HTR-8/SVneo (cell line): ENCODE measurements around the gene EFNB1.
"Not testable (repeated sequence)": the region's sequence is repeated elsewhere in the genome, so short reads cannot be mapped to it uniquely, and the experiment has no call there.

Experiments
- DNase-seq: peaks from one replicate; pipeline ENCODE4 v3.0.0; 2011; ENCODE audit warnings: low spot score, mixed read lengths; ENCODE audit not compliant: insufficient read length
- FAIRE-seq: peaks from 2 replicates; lab custom pipeline; 2011; peaks lifted over from hg19 to GRCh38; lab: Jason Lieb, UNC

EFNB1 gene

DNA sequence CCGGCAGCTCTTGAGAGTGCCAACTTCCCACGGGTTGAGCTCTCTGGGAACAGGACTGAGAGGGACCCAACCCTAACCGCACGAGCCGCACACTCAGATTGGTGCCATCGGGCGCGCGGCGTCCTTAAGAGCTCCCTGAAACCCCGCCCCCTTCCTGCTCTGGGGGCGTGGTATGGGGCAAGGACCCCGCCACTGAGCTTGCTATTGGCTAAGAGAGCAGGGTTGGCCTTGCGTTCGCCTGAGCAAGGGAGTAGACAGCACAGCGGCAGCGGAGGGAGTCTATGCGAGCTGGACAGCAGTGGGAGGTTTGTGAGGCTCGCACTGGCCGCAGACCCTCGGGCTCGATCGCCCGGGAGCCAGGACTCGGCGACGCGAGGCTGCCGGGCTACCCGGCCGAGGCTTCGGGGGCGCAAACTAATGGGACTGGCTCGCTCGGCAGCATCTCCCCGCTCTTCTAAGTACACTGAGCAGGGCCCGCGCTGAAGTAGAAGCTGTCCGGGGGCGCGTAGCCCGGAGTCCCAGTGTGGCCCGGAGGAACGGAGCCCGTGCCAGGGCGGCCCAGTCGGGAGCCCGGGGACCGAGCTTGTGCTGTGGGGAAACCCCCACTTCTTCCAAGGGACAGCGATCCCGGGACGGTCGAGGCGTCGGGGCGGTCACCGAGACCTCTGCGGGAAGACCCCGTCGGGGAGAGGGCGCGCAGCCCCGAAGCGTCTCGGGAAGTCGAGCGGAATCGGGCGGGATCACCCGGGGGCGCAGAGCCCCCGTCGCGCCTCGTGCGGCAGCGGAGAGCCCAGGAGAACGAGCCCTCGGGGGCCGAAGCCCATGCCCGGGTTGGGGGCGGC is at the start of gene EFNB1:
EFNB1 (plus strand) TSS at position 282 of the 842 bp plus-strand sequence. CDS start 756 bp downstream, outside the sequence.
- FAIRE-seq: no peak
- peak; percentile 63 for DNase-seq

DNA sequence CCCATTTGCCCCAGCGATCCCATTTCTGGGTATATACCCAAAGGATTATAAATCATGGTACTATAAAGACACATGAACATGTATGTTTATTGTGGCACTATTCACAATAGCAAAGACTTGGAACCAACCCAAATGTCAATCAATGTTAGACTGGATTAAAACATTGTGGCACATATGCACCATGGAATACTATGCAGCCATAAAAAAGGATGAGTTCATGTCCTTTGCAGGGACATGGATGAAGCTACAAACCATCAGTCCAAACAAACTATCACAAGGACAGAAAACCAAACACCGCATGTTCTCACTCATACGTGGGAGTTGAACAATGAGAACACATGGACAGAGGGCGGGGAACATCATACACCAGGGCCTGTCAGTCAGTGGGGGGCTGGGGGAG is 47.5 kb upstream of the EFNB1 start:
- FAIRE-seq: not testable (repeated sequence)

DNA sequence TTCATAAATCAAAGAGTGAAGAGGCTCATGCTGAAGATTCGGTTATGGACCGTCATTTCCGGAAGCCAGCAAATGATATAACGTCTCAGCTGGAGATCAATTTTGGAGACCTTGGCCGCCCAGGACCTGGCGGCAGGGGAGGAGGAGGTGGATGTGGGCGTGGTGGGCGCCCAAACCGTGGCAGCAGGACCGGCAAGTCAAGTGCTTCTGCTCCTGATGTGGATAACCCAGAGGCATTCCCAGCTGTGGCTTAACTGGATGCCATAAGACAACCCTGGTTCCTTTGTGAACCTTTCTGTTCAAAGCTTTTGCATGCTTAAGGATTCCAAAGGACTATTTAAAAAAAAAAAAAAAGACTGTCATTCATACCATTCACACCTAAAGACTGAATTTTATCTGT is 44.0 kb upstream of the EFNB1 start:
- FAIRE-seq: no peak
- DNase-seq: no peak

More for the DNA sequence above, 47.5 kb upstream of the EFNB1 start:
- DNase-seq: not testable (repeated sequence)

DNA sequence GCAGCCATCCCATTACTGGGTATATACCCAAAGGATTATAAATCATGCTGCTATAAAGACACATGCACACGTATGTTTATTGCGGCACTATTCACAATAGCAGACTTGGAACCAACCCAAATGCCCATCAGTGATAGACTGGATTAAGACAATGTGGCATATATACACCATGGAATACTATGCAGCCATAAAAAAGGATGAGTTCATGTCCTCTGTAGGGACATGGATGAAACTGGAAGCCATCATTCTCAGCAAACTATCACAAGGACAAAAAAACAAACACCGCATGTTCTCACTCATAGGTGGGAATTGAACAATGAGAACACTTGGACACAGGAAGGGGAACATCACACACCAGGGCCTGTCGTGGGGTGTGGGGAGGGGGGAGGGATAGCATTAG is 42.2 kb upstream of the EFNB1 start:
- not testable (repeated sequence) for FAIRE-seq, DNase-seq

DNA sequence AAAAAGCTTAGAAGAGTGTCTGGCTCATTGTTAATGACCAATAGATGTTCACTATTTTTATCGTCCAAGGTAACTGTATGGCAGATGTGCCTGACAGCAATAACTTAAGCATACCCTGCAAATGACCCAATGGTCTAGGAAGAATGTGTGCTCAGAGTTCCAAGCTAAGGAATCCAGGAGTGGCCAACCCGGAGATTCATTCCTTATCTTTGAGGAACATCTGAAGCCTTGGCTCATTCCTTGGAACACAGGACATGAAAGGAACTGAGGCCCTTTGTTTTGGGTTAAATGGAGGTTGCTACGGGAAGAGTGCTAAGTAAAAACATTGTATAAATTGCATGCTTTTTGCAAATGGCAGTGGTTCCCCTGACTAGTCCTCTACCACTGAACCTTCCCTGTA is 38.9 kb upstream of the EFNB1 start:
- no peak for DNase-seq
- no peak for FAIRE-seq

DNA sequence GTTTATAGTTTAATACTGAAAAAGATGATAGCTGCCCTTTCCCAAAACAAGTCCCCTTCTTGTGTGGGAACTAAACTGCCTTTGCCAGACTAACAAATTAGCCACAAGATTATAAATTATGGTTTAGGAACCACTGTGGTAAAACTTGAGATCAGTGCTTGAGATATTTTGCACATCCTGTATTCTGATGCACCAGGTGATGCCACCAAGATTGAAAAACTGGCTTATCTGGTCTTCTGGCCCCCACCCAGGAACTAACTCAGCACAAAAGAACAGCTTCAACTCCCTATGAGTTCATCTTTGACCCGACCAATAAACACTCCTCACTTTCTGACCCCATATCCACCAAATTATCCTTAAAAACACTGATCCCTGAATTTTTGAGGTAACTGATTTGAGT is 36.7 kb upstream of the EFNB1 start:
- FAIRE-seq: no peak

DNA sequence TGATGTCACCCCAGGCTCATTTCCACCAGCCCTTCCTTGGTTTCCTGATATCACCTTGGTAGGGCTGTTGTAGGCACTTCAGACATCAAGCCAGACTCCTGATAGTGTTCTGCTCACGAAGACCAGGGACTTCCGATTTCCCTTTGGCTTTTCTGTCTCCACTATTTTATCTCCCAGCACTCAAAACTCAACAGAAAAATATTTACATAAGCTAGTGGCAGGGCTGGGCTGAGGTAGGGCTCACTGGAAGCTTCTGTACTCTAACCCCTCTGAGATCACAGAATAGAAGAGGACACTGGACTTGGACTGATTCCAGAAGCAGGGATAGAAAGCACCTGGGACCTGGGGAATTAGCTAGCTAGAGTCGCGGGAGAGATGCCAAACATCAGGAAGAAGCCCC is 34.4 kb upstream of the EFNB1 start:
- FAIRE-seq (no peak), DNase-seq (no peak)

More for the DNA sequence above, 36.7 kb upstream of the EFNB1 start:
- DNase-seq: no peak

DNA sequence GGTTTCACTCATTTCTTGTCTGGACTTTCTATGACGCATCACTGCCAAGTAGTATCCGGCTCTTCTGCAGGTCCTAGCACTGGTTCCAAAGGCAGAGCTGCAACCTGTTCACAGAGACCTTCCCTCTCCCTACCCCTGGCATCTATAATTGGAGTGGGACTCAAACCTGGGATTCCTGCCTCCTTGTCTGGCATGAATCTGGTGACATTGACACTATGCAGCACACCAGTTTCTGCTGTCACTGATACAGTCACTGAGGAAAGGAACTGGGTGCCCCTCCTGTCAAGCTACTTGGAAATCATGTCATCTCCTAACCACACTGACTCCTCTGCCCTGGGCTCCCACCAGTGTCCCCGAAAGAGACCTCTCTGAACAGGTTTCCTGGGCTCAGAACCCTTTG is 33.1 kb upstream of the EFNB1 start:
- DNase-seq: no peak
- no peak for FAIRE-seq

DNA sequence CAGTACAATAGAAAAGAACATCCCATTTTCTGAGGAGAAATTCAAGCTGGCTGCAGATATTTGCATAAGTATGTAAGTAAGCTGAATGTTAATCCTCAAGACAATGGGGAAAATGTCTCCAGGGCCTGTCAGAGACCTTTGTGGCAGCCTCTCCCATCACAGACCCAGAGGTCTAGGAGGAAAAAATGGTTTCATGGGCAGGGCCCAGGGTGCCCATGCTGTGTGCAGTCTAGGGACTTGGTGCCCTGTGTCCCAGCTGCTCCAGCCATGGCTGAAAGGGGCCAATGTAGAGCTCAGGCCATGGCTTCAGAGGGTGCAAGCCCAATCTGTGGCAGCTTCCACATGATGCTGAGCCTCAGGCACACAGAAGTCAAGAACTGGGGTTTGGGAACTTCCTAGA is 30.4 kb upstream of the EFNB1 start:
- DNase-seq, FAIRE-seq: not testable (repeated sequence)

DNA sequence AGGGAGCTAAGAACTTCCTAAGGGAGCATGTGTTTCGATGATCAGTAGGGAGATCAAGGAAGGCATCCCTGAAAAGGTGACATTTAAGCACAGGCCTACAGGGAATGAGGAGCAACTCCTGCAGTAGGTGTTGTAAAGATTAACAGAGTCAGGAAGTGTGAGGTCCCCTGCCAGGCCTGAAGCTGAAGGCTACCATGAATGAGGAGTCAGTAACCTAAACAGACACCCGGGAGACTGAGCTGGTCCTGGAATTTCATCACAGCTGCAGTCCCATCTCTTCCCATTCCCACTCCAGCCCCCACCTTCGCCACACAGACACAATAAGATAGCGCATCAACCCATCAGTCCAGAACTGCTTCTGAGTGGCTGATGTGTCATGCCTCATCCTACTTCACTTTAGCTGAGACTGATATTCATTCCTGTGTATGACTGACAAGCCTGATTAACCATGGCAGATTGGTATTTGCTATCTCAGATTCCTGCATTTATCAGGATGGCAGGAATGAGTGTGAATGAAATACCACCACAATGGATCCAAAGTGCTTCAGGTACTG is 27.0 kb upstream of the EFNB1 start:
- FAIRE-seq (no peak), DNase-seq (no peak)

DNA sequence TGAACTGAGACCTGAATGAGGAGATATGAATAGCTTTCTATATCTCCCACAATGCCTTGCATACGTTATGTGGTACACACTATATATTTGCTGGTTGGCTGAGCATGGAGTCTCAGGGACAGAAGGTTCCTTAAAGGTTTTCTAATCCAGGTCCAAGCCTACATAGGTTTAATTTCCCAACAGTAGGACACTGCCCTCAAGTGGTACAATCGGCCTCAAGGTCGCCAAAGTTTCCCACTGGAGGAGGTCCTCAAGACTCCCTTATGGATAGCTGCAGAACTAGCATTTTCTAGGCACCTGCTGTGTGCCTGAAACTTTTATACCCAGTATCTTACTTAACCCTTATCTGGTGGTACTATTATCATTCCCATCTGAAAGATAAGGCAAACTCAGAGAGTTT is 21.0 kb upstream of the EFNB1 start:
- FAIRE-seq: no peak
- no peak for DNase-seq

DNA sequence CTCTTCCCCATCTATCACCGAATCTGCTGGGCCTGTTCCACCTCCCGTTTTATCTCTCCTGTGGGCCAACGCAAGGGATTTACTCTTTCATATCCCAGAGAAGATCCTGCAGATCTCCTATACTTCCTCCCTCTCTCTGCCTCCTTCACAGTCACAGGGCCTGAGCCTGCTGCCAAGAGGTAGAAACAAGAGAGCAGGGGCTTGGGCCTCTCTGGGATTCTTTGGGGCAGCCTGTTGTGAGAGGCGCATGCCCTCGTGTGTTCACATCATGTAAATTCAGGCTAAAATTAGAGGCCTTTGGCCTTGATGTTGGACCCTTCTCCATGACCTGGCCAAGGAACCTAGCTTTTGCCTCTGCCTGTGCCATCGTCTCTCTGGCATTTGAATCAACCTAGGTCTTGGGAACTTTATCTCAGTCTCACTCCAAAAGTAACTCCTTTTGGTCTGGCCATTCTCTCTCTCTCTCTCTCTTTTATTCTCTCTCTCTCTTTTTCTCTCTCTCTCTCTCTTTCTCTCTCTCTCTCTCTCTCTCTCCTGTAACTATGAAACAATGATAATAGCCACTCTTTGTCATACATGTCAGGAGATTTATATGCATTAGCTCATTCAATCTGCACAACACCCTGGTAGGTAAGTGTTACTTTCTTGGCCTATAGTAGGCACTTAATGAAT is 20.0 kb upstream of the EFNB1 start:
- FAIRE-seq: no peak
- no peak for DNase-seq

DNA sequence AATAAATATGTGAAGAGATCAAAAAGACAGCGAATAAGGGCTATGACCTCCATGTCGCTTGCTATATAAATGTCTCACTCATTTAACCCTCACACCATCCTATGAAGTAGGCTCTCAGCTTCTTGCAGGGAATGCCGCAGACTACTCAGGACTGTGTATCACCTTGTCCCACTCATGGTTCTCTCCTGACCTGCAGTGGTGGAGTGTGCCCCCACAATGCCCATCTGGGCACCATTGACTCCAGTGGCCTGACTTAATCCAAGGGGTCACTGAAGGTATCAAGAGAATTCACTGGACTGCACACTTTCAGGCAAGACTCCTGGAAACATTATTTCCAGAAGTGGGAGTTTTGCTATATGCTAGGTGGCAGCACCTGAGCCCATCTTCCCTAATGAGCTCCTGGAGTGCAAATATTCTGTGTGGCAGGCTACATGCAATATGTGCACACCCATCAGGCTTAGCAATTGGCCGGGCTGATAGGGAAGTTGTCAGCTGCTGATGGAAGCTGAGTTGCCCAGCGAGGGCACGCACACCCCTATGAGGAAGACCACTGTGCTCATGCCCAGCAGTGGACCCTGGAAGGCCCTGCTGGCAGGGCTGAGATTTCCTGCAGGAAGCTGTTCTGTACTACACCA is 8.2 kb upstream of the EFNB1 start:
- FAIRE-seq: no peak
- no peak for DNase-seq

DNA sequence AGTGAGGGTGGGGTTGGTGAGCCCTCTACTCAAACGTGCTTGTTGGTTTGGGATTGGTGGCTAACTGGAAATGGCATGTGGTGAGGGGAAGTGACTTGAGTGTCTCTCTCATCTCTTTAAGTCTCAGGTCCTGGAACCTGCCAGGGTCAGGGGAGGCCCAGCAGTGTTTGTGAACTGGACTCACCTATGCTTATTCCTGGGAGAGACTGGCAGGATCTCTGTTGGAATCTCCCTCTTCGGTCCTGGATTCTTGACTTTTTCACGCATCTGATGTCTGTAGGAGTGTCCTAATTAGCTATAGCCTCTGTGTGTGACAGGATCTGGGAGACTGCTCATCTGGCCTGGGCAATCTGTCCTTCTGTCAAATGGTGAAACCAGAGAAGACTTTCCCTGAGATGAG is 7.2 kb upstream of the EFNB1 start:
- DNase-seq (no peak), FAIRE-seq (no peak)

DNA sequence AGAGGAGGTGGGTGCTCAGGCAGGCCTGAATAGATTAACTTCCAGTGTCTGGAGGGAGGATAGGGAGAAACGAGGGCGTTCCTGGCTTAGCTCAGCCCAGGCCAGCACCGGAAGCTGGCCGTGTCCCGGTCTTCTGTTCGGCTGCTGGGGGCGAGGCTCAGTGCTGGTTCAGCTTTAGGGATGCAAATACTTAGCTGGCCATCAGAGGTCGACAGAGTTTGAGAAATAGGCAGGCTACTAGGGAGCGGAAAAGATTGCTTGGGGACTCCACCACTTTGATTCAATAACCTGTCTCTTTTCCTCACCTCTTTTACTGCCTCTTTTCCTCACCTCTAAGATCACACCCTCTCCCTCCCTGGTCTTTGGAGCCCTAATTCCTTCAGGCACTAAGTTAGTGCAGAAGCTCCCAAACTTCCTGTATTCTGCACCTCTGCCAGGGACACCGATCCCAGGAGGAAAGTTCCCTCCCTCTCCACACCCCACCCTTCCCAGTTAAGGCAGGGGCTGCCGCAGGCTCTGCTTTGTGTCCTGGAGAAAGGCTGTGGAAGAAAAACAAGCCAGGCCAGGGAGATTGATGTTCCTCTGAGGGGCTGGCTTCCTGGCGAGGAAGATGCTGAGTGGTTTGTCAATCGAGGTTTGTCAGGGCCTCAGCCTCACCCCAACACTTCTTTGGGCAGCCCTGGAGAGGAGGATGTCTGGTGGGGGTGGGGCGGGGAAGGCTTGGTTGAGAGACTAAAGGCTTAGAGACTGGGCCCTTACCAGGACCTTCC is 6.0 kb upstream of the EFNB1 start:
- FAIRE-seq: no peak
- DNase-seq: peak; percentile 38

DNA sequence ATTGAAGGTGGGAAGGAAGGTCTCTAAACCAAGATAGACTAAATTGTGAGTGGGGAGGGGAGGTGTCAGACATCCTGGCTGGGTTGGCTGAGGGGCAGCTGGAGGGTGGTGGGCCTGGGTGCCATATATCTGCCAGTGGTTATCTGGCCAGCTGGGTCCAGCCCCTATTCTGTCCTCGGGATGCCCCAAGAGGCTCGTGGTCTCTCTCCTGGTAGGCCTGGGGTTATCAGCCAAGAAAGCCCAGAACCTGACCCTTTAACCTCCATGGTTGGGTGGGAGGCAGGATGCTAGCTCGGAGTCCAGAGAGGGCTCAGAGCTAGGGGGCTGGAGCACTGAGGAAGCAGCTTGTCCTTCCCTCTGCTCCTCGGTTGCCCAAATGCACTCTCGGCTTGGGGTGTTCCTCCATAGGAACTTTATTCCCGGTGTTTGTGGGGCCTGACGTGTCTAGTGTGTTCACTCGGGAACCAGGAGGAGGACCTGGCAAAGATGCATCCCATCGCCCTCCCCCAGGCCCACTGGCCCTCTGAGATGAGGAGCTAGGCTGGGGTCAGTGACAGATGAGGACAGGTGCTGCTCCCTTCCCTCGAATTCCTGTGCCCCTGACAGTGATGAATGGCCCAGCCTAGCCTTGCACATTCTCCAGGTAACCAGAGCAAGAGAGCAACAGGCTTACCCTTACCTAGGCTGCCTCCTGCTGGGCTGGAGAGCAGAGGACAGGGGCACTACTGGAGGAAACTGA is 5.2 kb upstream of the EFNB1 start:
- no peak for FAIRE-seq
- no peak for DNase-seq

DNA sequence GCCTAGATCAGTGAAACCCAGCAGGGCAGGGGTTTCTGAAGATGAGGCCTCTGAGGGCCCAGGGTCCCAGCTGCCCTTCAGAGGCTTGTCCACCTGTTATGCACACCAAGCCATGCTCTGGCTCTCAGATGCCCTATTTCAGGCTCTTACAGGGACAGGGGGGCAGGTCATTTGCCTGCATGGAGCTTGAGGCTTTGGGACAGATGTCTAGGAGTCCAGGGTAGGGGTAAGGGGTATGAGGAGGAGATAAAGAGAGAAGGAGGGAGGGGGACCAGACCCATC is 4.7 kb upstream of the EFNB1 start:
- no peak for DNase-seq
- no peak for FAIRE-seq

DNA sequence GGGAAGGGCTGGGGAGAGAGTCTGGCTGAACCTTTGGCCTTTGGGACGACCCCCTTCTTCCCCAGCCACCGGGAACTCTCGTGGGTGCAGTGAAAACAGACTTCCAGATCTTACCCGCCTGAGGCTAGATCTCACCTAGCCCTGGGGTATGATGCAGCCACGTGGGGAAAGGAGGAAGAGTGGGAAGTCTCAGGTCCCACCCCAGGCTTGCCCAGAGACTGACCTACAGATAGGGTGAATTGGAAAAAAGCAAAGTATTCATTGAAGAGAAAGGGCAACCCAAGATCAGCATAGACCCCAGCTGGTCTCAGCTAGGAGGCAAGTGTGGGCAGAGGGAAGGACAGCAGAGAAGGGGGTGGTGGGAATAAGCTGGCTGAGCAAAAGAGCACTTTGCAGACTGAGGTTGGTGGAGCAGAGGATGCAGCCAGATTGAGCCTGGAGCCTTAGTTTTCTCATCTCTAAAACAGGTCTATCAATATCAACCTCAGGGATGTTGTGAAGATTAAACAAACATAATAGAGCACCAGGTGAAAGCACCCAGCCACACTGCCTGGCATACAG is 4.2 kb upstream of the EFNB1 start:
- FAIRE-seq (no peak), DNase-seq (no peak)
